Endodermal cell (in vitro differentiated cells): ENCODE results near the gene KEL. TPM values are rescaled to one million over a fixed set of nuclear protein-coding genes. Genes with fewer than 3 reads are reported as not detected.

Source experiments
- DNase-seq: peaks from one replicate; pipeline ENCODE4 v3.0.0-alpha.2; 2017
- H3K27ac ChIP-seq: 2 replicates; pipeline ENCODE4 v1.5.1; 2013; ENCODE audit warnings: mild to moderate bottlenecking, low read depth, low read length, moderate library complexity
- H3K27me3 ChIP-seq: 2 replicates; pipeline ENCODE4 v1.6.1; 2013; ENCODE audit warnings: mild to moderate bottlenecking, low read length, moderate library complexity; ENCODE audit not compliant: insufficient read depth, control insufficient read depth, poor library complexity, severe bottlenecking
- H3K36me3 ChIP-seq: 2 replicates; pipeline ENCODE4 v1.7.0; 2013; ENCODE audit warnings: mild to moderate bottlenecking, low read length, moderate library complexity; ENCODE audit not compliant: control insufficient read depth, insufficient read depth
- H3K4me1 ChIP-seq: one replicate; pipeline ENCODE4 v1.7.0; 2013; ENCODE audit warnings: low read length; ENCODE audit not compliant: control insufficient read depth, insufficient read depth
- H3K4me3 ChIP-seq: 2 replicates; pipeline ENCODE4 v1.5.1; 2013; ENCODE audit warnings: mild to moderate bottlenecking, low read length, moderate library complexity
- H3K9ac ChIP-seq: 2 replicates; pipeline ENCODE4 v1.6.1; 2013; ENCODE audit warnings: mild to moderate bottlenecking, low read length, moderate library complexity; ENCODE audit not compliant: poor library complexity, severe bottlenecking; ENCODE audit errors: extremely low read depth
- H3K9me3 ChIP-seq: 2 replicates; pipeline ENCODE4 v1.6.1; 2013; ENCODE audit warnings: mild to moderate bottlenecking, low read length, moderate library complexity; ENCODE audit not compliant: control insufficient read depth
- H3K27ac Mint-ChIP-seq: 2 replicates; pipeline ENCODE4 v1.8.0; 2020; ENCODE audit warnings: mixed read lengths
- H3K27me3 Mint-ChIP-seq: 2 replicates; pipeline ENCODE4 v1.8.0; 2021; ENCODE audit warnings: mild to moderate bottlenecking, mixed read lengths; ENCODE audit not compliant: insufficient read depth
- H3K36me3 Mint-ChIP-seq: 2 replicates; pipeline ENCODE4 v1.8.0; 2020; ENCODE audit warnings: low read depth, mixed read lengths
- H3K4me1 Mint-ChIP-seq: 2 replicates; pipeline ENCODE4 v1.8.0; 2020; ENCODE audit warnings: mixed read lengths
- H3K4me3 Mint-ChIP-seq: 2 replicates; pipeline ENCODE4 v1.8.0; 2020; ENCODE audit warnings: mild to moderate bottlenecking, moderate library complexity, mixed read lengths
- H3K9me3 Mint-ChIP-seq: 2 replicates; pipeline ENCODE4 v1.8.0; 2020; ENCODE audit warnings: mild to moderate bottlenecking, mixed read lengths
- WGBS, 2 experiments: methylation state at CpG; one replicate each; pipeline versions ENCODE4 v1.1.5 to v1.1.7; 2013; ENCODE audit warnings: missing lambda C conversion rate in 2 of 2, mixed read lengths in 1 of 2; ENCODE audit not compliant: insufficient coverage in 1 of 2, insufficient read length in 1 of 2; 5-methylcytosine and 5-hydroxymethylcytosine counted together
- total RNA-seq, 2 donors: library from RNA; stranded (reverse); fragmentation: NEBNext Ultra II Directional in 1 of 2; extraction: Animal tissue kit (Norgen Biotek cat#: 25700) in 1 of 2; gene quantifications; 2 replicates in 1 of 2; 3 replicates in 1 of 2; pipeline ENCODE4 v1.2.1, GENCODE V29; 2021
- TF ChIP-seq, protein P1 (sequence below): fragments of 200-600 bp; sonication (generic); conservative IDR thresholded peaks from 2 replicates; pipeline ENCODE4 v1.5.0; 2021; ENCODE audit warnings: antibody characterized with exemption, mild to moderate bottlenecking

Gene KEL
- total RNA-seq, 2 donors from 2014 or later: 79.4 to 86.0 TPM

DNA sequence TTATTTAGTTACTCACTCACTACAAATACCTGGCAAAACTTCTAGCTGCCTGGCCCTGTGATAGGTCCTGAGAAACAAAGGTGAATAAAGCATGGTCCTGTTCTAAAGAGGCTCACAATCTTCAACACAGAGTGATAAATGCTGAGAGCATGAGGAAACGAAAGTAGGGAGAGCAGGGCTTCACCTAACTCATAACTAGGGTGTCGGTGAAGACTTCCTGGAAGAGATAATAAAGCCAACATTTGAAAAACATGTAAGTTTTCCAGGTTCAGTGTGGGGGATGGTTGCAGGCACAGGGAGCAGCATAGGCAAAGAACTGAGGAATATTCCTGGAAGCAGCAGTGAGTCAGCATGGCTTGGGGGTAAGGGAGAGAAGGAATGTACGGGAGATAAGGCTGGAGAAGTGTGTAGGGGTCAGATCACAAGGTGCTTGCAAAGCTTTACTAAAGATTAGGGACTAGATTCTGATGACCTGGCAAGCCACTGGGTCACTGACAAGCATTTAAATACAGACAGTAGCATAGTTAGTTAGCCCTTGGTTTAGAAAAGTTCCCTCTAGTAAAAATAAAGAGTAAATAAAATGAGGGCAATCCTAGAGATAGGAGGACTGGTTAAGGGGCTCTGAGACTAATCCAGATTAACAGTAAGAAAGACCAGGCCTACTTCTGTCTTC is 5.1 kb downstream of the KEL start:
- DNase-seq: peak; percentile 63
- peaks cover 72% of the 10 kb centered on the region for H3K36me3 Mint-ChIP-seq
- H3K27me3 Mint-ChIP-seq: peaks cover 2% of the 10 kb centered on the region
- H3K9me3 Mint-ChIP-seq: peaks cover 23% of the 10 kb centered on the region
- H3K27ac ChIP-seq: no peak overlapping the region
- TF ChIP-seq, protein P1, sequence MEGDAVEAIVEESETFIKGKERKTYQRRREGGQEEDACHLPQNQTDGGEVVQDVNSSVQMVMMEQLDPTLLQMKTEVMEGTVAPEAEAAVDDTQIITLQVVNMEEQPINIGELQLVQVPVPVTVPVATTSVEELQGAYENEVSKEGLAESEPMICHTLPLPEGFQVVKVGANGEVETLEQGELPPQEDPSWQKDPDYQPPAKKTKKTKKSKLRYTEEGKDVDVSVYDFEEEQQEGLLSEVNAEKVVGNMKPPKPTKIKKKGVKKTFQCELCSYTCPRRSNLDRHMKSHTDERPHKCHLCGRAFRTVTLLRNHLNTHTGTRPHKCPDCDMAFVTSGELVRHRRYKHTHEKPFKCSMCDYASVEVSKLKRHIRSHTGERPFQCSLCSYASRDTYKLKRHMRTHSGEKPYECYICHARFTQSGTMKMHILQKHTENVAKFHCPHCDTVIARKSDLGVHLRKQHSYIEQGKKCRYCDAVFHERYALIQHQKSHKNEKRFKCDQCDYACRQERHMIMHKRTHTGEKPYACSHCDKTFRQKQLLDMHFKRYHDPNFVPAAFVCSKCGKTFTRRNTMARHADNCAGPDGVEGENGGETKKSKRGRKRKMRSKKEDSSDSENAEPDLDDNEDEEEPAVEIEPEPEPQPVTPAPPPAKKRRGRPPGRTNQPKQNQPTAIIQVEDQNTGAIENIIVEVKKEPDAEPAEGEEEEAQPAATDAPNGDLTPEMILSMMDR: no peak
- peaks cover 18% of the 10 kb centered on the region for H3K36me3 ChIP-seq
- peaks cover 65% of the 10 kb centered on the region for H3K4me1 Mint-ChIP-seq
- WGBS, 2 experiments: 67 to 75% methylated on average over 3 of the region's 3 CpGs
- H3K9me3 ChIP-seq: peaks cover 18% of the 10 kb centered on the region
- H3K27me3 ChIP-seq: no peaks in the 10 kb centered on the region
- H3K4me1 ChIP-seq: peaks cover 12% of the 10 kb centered on the region
- peak overlapping the region; percentile 33 for H3K4me3 ChIP-seq
- H3K9ac ChIP-seq: peak overlapping the region; percentile 14
- peak overlapping the region; percentile 19 for H3K4me3 Mint-ChIP-seq
- H3K27ac Mint-ChIP-seq: peak overlapping the region; percentile 90

DNA sequence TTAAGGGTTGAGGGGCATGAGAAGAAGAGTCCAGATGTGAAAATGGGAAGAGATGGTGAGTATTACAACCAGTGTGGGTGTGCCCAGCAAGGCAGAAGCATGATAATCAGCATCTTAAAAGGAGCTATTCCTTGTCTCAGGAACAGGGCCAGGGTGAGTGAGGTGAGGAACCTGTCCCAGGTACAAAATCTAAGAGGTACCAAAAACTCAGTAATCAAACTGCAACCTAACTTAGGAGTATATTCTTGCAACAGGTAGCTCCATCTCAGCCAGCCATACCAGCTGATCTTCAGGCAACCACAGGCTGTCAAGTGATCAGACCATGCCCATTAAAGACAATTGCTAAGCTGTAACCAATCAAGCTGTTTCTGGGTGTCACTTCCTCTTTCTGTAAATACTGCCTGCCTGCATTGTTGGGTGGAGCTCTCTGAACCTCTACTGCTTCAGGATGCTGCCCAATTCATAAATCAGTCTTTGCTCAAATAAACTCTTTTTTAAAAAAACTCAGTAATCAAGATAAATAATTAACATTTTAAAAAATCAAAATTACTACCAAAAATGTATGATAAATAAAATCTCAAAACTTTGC is 7.4 kb downstream of the KEL start:
- Mint-ChIP-seq H3K4me3 (no peak overlapping the region), H3K4me1 (peaks cover 55% of the 10 kb centered on the region), H3K9me3 (peaks cover 23% of the 10 kb centered on the region), H3K27ac (no peak overlapping the region), H3K27me3 (peaks cover 2% of the 10 kb centered on the region), H3K36me3 (peaks cover 78% of the 10 kb centered on the region)
- no peak overlapping the region for H3K9ac ChIP-seq
- H3K27ac ChIP-seq: no peak overlapping the region
- no peaks in the 10 kb centered on the region for H3K27me3 ChIP-seq
- H3K4me1 ChIP-seq: peaks cover 12% of the 10 kb centered on the region
- DNase-seq: no peak
- H3K36me3 ChIP-seq: peaks cover 18% of the 10 kb centered on the region
- H3K9me3 ChIP-seq: peaks cover 18% of the 10 kb centered on the region
- H3K4me3 ChIP-seq: no peak overlapping the region
- TF ChIP-seq, protein P1: no peak

DNA sequence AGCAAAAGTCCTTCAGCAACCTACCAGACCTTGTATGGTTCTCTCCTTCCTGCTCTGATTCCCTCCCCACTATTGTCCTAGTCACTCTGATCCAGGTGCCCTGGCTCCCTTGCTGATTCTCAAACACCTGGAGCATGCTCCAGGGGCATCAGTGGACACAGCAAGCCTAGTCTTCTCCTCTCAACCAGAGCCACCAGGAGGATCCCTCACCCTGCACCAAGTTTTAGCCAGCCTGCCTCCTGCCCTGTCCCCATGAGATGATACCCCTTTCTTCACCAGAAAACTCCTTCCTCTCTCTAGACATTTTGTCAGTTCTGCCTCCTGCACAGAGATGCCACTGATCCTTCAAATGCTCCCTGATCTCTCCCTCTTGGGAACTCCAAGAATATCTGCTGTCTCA is 11.9 kb downstream of the KEL start:
- TF ChIP-seq, protein P1: no peak
- Mint-ChIP-seq H3K27me3 (peaks cover 2% of the 10 kb centered on the region), H3K27ac (no peak overlapping the region), H3K36me3 (peaks cover 88% of the 10 kb centered on the region), H3K9me3 (peaks cover 12% of the 10 kb centered on the region), H3K4me1 (peaks cover 20% of the 10 kb centered on the region), H3K4me3 (no peak overlapping the region)
- no peak overlapping the region for H3K27ac ChIP-seq
- no peak overlapping the region for H3K9ac ChIP-seq
- H3K9me3 ChIP-seq: peaks cover 11% of the 10 kb centered on the region
- H3K36me3 ChIP-seq: peaks cover 18% of the 10 kb centered on the region
- H3K4me3 ChIP-seq: no peak overlapping the region
- H3K27me3 ChIP-seq: no peaks in the 10 kb centered on the region
- no peak for DNase-seq
- H3K4me1 ChIP-seq: no peaks in the 10 kb centered on the region
